HG02981 (cell line): ENCODE measurements around the gene F11R.
"Not testable (repeated sequence)": the region's sequence is repeated elsewhere in the genome, so short reads cannot be mapped to it uniquely, and the experiment has no call there.

Source experiments
- ATAC-seq: cut with Tn5 transposase; IDR thresholded peaks from one replicate; pipeline ENCODE4 v1.9.1; 2021; ENCODE audit warnings: mild to moderate bottlenecking, moderate library complexity; ENCODE audit not compliant: unreplicated experiment

The F11R gene

DNA sequence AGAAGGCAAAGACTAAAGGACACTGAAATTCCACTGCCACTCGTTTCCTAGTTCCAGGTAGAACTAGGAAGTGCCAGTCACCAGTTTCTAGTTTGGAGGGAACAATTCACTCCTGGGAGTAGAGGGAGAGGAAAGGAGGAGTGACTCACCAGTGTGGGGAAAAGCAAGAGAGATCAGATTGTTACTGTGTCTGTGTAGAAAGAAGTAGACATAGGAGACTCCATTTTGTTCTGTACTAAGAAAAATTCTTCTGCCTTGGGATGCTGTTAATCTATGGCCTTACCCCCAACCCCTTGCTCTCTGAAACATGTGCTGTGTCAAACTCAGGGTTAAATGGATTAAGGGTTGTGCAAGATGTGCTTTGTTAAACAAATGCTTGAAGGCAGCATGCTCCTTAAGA, 4.3 kb downstream of the F11R start:
- ATAC-seq = not testable (repeated sequence)

DNA sequence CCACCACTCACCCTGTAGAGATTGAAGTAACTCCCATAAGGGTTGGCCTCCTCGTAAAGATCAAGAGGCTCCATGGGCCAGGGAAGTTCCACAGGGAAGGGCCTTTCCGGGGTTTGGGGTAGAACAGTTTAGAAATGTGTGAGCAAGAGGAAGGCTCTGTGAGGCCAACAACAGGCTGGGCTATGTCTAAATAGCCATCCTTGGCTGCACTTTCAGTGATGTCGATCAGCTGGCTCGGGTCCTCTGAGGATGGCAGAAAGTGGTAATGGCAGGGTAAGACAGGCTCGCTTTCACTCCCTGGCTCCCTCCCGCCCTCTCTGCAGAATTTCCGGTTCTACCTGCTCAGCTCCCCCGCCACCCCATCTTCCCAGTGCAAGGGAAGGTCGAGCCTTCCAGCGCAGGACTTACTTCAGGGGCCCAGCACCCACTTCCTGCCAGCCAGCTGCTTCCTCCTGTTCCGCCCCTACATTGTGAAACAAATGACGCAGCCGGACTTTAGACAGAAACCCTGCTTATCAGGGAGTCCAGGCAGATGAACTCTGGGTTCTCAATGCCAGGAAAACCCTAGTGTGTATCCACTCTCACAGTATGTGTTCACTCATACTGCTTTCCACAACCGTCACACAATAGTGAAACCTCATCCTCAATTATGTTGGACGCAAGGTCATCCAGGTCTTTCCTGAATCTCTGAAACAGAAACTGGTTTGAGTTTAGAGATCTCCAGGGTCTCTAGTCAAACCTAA, 7.3 kb downstream of the F11R start:
- peak; percentile 89 for ATAC-seq

DNA sequence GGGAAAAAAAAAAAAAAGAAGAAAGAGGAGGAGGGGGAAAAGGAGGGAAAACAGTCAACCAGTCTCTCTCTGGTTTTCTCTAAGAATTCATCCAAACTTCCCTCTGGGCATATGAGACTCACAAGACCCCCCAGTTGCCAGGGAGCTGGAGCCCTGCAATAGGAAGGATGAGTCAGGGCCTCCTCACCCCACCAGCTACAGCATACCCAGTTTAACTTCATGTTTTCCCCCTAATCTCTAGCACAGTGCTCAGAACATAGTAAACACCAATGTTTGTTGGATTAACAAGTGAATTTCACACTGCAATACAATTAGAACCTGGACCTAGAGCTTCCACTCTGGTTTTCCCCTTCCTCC, 7.8 kb downstream of the F11R start:
- peak; percentile 5 for ATAC-seq

DNA sequence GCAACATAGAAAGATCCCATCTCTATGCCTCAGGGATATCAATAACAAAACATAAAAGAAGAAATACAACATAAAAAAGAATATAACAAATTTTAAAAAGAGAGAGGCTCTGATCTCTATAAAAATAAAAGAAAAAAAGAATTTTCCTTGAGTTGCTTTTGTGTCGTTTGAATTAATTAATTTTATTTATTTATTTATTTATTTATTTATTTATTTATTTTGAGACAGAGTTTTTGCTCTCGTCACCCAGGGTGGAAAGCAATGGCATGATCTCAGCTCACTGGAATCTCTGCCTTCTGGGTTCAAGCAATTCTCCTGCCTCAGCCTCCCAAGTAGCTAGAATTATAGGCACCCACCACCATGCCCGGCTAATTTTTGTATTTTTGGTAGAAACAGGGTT, 8.5 kb downstream of the F11R start:
- no peak for ATAC-seq

DNA sequence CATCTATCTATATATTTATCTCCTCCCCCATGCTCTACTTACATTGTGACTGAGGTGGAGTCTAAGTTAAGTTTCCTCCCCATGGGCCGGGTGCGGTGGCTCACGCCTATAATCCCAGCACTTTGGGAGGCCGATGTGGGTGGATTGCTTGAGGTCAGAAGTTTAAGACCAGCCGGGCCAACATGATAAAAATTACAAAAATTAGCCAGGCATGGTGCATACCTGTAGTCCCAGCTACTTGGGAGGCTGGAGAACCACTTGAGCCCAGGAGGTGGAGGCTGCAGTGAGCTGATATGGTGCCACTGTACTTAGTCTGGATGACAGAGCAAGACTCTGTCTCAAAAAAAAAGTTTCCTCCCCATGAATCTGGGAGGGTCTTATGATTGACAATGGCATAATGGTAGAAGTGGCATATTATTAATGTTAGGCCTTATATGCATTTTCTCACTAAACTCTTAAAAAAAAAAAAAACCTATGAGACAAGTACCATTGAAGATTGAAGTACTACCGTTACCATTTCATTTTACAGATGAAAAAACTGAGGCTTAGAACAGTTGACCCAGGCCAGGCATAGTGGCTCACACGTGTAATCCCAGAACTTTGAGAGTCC, 11.2 kb downstream of the F11R start:
- no peak for ATAC-seq

DNA sequence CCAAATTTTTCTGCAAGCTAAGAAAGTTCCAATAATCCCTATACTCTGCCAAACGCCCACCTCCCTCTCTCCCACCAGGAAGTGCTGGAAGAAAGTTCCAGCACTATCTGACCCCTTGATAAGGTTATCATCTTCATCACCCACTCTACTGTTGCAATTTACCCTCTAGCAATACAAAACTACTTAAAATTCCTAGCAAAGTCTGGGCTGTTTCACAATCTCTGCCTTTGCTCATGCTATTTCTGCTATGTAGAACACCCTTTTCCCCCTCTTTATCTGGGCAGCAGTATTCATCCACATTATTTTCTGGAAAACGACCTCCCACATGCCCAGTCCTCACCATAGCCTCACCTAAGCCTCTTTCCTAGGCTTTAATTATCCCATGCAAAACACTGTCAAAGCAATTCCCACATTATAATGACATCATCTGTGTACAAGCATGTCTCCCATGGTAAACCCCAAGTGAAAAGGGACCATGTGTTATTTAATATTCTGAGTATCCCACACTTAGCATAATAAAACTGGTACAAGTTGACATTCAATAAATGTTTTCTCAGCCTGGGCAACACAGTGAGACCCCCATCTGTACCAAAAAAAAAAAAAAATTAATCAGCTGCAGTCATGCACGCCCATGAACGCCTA, 12.0 kb downstream of the F11R start:
- no peak for ATAC-seq

DNA sequence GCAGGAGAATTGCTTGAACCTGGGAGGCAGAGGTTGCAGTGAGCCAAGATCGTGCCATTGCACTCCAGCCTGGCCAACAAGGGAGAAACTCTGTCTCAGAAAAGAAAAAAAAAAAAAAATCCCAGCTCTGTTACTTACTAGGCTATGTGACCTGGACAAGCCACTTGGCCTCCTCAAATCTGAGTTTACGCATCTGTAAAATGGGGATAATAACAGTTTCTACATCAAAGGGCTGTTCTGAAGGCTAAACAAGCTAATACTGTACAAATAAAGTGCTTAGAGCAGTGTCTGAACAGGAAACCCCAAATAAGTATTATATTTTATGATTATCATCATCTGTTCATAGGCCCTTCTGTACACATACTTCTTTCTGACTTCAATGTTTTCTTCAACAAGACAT, 13.6 kb downstream of the F11R start:
- ATAC-seq = no peak

DNA sequence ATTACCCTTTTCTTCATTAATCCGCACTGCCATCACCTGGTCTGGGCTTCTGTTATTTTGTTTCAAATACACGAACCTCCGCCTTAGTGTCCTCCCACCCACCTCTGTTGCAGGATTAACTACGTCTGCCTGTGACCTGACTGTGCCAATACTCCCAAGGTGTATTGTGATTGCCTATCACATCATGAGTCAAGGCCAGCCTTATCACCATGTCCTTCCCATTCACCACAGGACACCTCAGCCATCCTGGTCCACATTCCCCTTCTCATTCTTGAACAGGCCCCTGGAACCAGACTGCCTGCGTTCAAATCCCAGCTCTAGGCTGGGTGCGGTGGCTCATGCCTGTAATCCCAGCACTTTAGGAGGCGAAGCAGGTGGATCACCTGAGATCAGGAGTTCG, 14.4 kb downstream of the F11R start:
- no peak for ATAC-seq

DNA sequence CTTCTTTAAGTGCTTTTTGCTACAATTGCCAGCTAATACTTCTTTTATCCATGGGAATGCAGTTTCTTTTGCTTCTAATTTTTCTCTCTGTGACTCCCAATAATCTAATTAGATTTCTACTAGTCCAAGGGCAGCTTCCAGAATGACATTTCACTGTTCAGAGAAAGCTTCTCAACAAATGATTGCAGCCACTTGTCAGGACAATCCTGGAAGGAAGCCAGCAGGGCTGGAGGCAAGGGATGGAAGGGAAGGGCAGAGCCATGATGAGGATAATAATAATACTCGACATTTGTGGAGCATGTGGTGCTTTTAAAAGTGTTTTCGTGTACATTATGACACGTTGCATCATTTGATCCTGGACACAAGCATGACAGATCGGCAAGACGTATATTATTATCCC, 19.4 kb downstream of the F11R start:
- no peak for ATAC-seq

DNA sequence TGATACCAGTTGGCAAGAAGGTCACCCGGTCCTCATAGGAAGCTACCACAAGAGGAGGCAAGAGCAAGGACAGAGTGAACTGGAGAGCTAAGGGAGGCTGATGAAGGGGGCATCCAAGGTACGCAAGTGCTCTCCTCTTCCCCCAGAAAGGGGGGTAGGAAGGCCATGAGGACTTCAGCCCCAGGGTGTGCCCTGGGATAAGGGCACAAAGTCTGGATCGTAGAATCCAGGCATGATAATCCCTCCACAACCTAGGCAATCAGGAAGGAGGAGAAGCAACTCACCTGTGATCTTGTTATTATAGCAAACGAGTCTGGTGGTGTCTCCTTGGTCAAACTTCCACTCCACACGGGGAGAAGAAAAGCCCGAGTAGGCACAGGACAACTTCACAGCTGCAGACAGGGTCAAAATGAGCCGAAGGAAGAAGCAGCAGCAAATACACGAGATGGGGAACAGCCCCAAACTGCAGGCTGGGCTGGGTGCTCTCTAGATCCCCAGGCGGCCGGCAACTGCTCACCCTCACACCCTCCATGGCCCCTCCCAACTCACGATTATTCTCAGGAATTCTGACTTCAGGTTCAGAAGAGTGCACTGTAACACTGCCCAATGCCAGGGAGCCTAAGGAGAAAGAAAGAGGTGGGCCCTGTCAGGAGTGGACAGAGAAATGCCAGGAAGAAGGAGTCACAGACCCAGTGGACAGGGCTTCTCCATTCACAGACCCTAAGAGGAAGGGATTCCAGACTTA, 20.0 kb downstream of the F11R start:
- no peak for ATAC-seq

DNA sequence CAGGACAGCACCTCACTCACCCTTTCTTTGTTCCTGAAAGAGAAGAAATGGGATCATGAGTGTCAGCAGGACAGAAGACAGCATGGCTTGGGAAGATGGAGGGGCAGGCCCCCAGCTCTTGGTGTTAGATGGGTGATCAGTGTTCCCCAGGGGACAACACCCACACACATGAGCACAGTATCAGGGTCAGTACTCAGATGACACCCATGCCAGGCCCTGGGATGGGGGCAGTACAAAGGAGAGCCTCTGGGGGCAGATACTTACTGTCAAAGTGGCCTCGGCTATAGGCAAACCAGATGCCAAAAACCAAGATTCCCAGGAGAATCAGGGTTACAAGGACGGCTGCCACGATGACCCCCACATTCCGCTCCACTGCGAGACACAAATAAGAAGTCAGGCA, 21.6 kb downstream of the F11R start:
- no peak for ATAC-seq

DNA sequence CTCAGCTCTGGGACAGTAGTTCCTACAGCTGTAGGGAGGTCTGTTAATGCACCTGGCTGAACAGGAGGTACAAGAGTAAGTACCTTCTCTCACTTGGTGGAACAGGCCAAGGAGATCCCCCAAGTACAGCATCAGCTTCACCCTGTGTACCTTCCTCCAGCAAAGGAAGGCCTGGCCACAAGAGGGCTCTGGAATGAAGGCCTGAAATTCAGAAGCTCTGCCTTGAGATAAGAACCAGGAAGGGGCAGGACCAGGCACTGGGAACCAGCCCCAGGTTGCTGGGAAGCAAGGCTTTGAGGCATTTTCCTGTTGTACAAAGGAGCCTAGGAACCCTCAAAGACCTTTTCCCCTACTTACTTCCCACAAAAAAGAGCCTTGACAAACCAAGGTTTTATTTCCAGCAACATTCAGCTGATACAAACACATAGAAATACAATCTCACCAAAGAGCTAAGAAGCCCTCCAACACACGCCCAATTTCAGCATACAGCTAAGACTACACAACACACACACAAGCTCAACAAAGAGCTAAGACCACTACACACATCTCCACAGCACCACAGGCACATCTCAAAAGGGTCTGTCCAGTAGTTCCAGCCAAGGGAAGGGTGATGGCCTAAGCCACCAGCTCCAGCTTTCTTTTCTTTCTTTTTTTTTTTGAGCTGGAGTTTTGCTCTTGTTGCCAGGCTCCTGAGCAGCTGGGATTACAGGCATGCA, 23.5 kb downstream of the F11R start:
- no peak for ATAC-seq

DNA sequence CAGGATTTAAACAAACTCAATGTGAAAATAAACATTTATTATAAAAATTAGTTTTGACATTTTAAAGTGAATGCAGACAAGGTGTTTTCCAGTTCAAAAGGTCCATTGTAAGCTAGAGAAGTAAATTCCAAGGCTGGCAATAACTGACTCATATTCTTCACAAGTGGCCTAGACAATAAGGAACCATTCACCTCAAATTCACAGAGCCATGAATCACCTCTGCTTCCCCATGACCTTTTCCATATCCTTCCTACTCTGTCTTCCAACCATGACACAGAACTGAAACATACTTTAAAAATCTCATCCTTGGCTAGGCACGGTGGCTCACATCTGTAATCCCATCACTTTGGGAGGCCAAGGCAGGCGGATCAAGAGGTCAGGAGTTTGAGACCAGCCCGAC, 24.8 kb downstream of the F11R start:
- ATAC-seq = no peak

DNA sequence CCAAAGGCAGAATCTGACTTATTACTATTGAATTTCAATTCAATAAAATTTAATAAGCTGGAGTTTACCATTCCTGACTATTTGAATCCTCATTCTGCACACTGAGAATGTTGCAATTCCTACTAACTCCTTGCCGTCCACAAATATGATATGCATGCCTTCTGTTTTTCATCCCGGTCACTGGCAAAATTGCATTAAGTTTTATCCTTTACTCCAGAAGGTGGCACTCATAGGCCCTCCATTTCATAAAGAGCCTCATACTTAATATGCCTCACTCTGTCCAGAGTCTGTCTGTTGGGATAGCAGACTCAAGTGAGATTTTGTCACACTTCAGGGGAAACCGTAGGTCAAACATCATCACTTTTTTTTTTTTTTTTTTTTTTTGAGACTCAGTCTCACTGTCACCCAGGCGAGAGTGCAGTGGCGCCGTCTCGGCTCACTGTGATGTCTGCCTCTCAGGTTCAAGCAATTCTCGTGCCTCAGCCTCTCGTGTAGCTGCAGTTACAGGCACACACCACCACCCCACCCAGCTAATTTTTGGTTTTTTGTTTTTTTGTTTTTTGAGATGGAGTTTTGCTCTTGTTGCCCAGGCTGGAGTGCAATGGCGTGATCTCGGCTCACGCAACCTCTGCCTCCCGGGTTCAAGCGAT, 27.3 kb downstream of the F11R start:
- no peak for ATAC-seq

DNA sequence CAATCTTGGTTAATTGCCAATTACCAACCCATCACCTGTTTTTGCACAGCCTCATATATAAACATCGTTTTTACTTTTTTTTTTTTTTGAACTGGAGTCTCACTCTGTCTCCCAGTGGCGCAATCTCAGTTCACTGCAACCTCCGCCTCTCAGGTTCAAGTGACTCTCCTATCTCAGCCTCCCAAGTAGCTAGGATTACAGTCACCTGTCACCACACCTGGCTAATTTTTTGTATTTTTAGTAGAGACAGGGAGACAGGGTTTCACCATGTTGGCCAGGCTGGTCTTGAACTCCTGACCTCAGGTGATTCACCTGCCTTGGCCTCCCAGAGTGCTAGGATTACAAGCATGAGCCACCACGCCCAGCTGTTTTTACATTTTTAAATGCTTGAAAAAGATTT, 28.9 kb downstream of the F11R start:
- ATAC-seq = not testable (repeated sequence)

DNA sequence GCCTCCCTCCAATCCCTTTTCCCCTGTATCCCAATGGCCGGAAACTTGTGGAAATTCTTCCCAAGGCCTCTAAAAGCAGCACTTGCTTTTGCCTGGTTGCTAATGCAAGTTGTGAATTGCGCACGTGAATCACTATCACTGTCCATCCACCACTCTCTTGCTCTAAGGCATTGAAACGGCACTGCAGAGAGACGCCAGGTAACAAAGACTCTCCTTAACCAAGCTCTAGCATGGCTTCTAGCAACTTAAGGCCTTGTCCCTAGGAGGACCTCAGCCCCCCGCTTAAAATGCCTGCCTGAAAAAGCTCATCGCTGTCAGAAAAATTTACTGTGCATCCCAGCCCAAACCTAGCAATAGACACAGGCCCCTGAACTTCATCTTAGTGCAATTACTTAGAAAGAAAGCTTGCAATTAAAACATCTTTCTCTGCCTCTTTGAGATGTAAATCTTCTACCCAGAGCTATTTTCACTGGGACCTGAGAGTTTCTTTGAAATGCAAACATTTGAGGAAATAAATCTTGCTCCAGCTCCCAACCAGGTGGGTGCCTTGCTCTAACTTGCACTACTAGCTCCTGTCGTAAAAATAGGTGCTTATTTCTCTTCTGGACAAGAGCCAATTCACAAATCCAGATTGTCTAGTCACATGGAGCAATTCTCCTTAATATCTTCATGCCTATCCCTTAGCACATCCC, 33.4 kb downstream of the F11R start:
- no peak for ATAC-seq

DNA sequence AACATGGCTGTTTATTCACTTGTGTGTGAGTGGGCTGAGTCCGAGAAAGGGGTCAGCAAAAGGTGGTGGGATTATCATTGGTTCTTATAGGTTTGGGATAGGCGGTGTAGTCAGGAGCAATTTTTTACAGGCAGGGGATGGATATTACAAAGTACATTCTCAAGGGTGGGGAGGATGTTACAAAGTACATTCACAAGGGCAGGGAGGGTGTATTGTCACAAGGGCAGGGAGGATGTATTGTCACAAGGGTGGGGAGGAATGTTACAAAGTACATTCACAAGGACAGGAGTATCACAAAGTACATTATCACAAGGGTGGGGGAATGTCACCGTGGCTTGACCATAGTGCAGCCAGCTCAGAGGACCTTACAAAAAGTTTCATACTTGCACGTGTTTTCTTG, 35.2 kb downstream of the F11R start:
- ATAC-seq = no peak

DNA sequence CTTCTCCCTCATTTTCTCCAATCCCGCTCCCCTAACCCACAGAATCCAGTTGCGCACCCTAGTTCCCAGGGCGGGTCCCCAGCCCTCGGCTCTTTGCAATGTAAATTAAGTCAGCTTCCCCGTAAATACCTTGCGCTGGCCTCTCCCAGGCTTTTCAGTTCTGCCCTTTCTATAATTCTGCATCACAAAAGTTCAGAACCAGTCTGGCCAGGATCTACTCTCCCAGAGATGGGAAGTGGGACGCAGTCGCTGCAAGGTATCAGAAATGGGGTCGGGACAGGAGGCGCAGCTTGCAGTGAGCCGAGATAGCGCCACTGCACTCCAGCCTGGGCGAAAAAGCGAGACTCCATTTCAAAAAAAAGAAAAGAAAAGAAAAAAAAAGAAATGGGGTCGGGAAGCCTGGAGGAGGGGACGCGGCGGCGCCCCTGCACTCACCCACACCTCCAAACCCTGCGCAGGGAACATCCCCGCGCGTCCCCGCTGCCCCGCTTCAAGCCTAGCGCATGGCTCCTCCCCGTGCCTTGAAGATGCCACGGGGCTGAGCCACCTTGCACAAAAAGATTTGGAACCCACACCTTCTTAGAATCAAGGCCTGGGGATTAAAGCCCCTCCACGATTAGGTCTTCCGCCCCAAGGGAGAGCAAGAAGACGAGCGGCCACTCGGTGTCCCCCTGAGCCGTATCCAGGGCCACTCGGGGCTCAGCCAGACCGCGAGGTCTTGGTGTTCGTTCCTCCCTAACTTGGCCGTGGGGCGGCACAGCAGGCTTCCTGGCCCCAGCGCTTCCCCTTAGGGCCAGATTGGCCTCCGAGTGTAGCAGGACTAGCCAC, 39.2 kb downstream of the F11R start:
- no peak for ATAC-seq

DNA sequence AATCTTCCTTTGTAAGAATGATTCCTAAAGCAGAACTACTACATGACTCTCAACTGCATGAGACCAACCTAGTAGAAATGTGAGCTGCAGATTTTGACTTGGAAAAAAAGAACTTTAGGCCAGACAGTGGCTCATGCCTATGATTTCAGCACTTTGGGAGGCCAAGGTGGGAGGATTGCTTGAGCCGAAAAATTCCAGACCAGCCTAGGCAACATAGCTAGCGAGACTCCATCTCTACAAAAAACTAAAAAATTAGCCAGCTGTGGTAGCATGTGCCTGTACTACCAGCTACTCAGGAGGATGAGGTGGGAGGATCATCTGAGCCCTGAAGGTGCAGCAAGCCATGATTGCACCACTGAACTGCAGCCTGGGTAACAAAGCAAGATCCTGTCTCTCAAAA, 41.7 kb downstream of the F11R start:
- ATAC-seq = no peak
